H1 (cell line): ENCODE measurements around the gene LMTK2. TPM values are rescaled to one million over a fixed set of nuclear protein-coding genes. Genes with fewer than 3 reads are reported as not detected.

Experiments
- ATF2 ChIP-seq: IDR thresholded peaks from 2 replicates; pipeline ENCODE4 v1.6.1; 2012; ENCODE audit warnings: low read length, inconsistent platforms
- CTCF ChIP-seq, 3 experiments: IDR thresholded peaks; 1 replicate in 2 of 3; 2 replicates in 1 of 3; pipeline versions ENCODE4 v1.5.1 to v1.6.1; 2011; ENCODE audit warnings: low read length in 3 of 3, mild to moderate bottlenecking in 3 of 3, inconsistent platforms in 2 of 3, low read depth in 1 of 3, moderate library complexity in 1 of 3; ENCODE audit not compliant: insufficient read depth in 1 of 3; ENCODE audit errors: control extremely low read depth in 1 of 3
- polyA plus RNA-seq, 7 experiments: library from polyadenylated mRNA; depleted of rRNA in 3 of 7; stranded (reverse) in 5 of 7; unstranded in 2 of 7; fragments of >200 nt in 5 of 7; fragments of 200-250 nt in 2 of 7; gene quantifications; 1 replicate in 5 of 7; 2 replicates in 1 of 7; 4 replicates in 1 of 7; pipeline versions ENCODE4 v1.2.1 to v1.2.3, GENCODE V29; 2011 to 2013; ENCODE audit warnings: missing spikeins in 2 of 7, mixed read lengths in 2 of 7
- total RNA-seq: library from RNA; stranded (reverse); fragmentation: NEBNext Ultra II Directional; extraction: Animal tissue kit (Norgen Biotek cat#: 25700); gene quantifications from 2 replicates; pipeline ENCODE4 v1.2.1, GENCODE V29; 2021
- TF ChIP-seq, protein P1 (sequence below): IDR thresholded peaks from 2 replicates; pipeline ENCODE4 v1.6.1; 2011; ENCODE audit warnings: low read depth, mild to moderate bottlenecking, low read length; ENCODE audit not compliant: insufficient read depth

Gene LMTK2
- total and polyA plus RNA-seq, 2 of the 8 experiments (the other 6 are each of a cell fraction or from before 2014, with no cell fraction given) = 9.7 to 30.7 TPM

DNA sequence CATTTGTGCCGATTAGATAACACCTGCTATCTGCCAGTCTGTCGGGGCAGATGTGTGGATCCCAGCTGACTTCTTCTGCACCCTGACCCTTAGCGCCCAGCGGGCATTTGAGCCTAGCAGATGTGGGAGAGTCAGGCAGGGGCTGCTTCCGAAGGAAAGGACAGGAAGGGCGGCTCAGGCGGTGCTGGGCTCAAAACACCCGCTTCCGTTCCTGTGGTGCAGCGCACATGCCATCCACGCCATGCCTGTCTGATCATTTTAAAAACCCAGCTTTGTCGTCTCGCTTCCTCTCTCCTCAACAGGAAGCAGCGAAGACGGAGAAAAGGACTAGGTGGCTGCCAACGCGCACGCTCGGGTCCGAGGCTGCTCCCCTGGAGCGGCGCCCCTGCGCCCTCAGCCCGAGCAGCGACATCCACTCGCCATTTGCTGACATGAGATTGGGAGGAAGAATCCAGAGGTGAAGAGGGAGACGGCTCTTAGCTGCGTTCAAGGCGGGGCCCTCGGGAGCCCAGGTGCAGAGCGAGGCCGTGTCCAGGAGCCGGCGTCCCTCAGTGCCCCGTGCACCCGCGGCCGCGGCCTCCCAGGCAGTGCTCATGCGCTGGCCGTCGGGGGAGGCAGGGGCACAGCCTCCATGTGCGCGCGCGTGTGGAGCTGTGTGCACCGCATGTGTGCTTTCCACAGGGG lies 98.6 kb downstream of the LMTK2 start (continued):
- no peak for TF ChIP-seq CTCF (IDR thresholded peaks at IDR 0.05; ENCODE audit: control extremely low read depth in 1 of 3, insufficient read depth in 1 of 3, low read depth in 1 of 3, low read length in 3 of 3)
- TF ChIP-seq, protein P1, sequence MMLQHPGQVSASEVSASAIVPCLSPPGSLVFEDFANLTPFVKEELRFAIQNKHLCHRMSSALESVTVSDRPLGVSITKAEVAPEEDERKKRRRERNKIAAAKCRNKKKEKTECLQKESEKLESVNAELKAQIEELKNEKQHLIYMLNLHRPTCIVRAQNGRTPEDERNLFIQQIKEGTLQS = no peak
- no peak for TF ChIP-seq ATF2
